ENCODE data around the gene FTL. TPM values are rescaled to one million over a fixed set of nuclear protein-coding genes. Genes with fewer than 3 reads are reported as not detected.
"Not testable (repeated sequence)": the region's sequence is repeated elsewhere in the genome, so short reads cannot be mapped to it uniquely, and the experiment has no call there.

Gene FTL
- total and polyA plus RNA-seq, 8 donors, result 394 to 1,473 (median 841) TPM

GRCh38 chr19:48926909-48927308, 38.2 kb upstream of the FTL start:
- Histone ChIP-seq H3K9me3 (no peaks in the 10 kb centered on the region), H3K36me3 (no peaks in the 10 kb centered on the region), H3K27me3 (no peaks in the 10 kb centered on the region), H3K27ac (peak overlapping the region in 2 of 4 donors; percentile 19 to 28), H3K4me1 (peaks cover 0 to 3% (median 0%) of the 10 kb centered on the region in 3 donors), H3K4me3 (no peak overlapping the region)
- FAIRE-seq, result no peak
- DNase-seq, result peak in 3 of 6 donors; percentile 23 to 49 (median 31)
- intact Hi-C loops (cut with DNase I), result no loop called here
- peak in 3 of 4 donors; percentile 49 to 80 (median 71) for ATAC-seq
- 12 to 16% methylated on average over 10 of the region's 10 CpGs for WGBS, 2 donors
- no peak for TF ChIP-seq CTCF (IDR thresholded peaks at IDR 0.05)

GRCh38 chr19:48927692-48928091, 37.4 kb upstream of the FTL start:
- FAIRE-seq; H3K9me3 ChIP-seq; ATAC-seq; H3K27ac ChIP-seq; intact Hi-C loops (cut with DNase I); H3K27me3 ChIP-seq; DNase-seq; H3K4me1 ChIP-seq; H3K4me3 ChIP-seq; H3K36me3 ChIP-seq: not testable (repeated sequence)
- 83 to 86% methylated on average over 17 of the region's 17 CpGs for WGBS, 2 donors

- Histone ChIP-seq H3K36me3 (no peaks in the 10 kb centered on the region), H3K9me3 (no peaks in the 10 kb centered on the region), H3K27ac (no peak overlapping the region), H3K27me3 (no peaks in the 10 kb centered on the region), H3K4me1 (peaks cover 0 to 3% (median 0%) of the 10 kb centered on the region in 3 donors), H3K4me3 (no peak overlapping the region)
- 73 to 75% methylated on average over 15 of the region's 15 CpGs for WGBS, 2 donors
- no peak for TF ChIP-seq CTCF (IDR thresholded peaks at IDR 0.05)
- no peak for DNase-seq
- intact Hi-C loops (cut with DNase I), result no loop called here
- no peak for FAIRE-seq
- peak in 3 of 4 donors; percentile 14 to 44 (median 22) for ATAC-seq
Observed at GRCh38 chr19:48928164-48929025, 36.7 kb upstream of the FTL start.

- H3K27me3 ChIP-seq, result no peaks in the 10 kb centered on the region
- H3K36me3 ChIP-seq, result no peaks in the 10 kb centered on the region
- H3K27ac ChIP-seq, result no peak within 1 kb of the TSS
- no peak for FAIRE-seq
- DNase-seq, result peak; percentile 71 to 88 (median 82)
- no peak for TF ChIP-seq CTCF (IDR thresholded peaks at IDR 0.05)
- 2% methylated on average over 31 to 43 of the region's 43 CpGs for WGBS, 2 donors
- intact Hi-C loops (cut with DNase I), result no loop called here
- peak; percentile 94 to 97 (median 96) for ATAC-seq
- no peaks in the 10 kb centered on the region for H3K9me3 ChIP-seq
- H3K4me3 ChIP-seq, result peak within 1 kb of the TSS in 3 of 4 donors; percentile 20 to 40 (median 22)
- H3K4me1 ChIP-seq, result no peaks in the 10 kb centered on the region
Observed at GRCh38 chr19:48933382-48933932, 31.7 kb upstream of the FTL start, which contains the start of gene DHDH. DHDH (plus strand) TSS chr19:48933699; CDS start chr19:48933722, 23 bp downstream.

- ATAC-seq, result no peak
- 62 to 76% methylated on average over 19 of the region's 19 CpGs for WGBS, 2 donors
- no peaks in the 10 kb centered on the region for H3K36me3 ChIP-seq
- no peak overlapping the region for H3K4me3 ChIP-seq
- no peaks in the 10 kb centered on the region for H3K9me3 ChIP-seq
- no peak for TF ChIP-seq CTCF (IDR thresholded peaks at IDR 0.05)
- FAIRE-seq, result no peak
- no peak for DNase-seq
- intact Hi-C loops (cut with DNase I), result no loop called here
- no peaks in the 10 kb centered on the region for H3K27me3 ChIP-seq
- no peak overlapping the region for H3K27ac ChIP-seq
- no peaks in the 10 kb centered on the region for H3K4me1 ChIP-seq
Observed at GRCh38 chr19:48934837-48935236, 30.3 kb upstream of the FTL start.
